Left cardiac atrium (tissue), 4 donors: ENCODE measurements around the gene UCHL3. TPM values are rescaled to one million over a fixed set of nuclear protein-coding genes. Genes with fewer than 3 reads are reported as not detected.

Experiments
- ATAC-seq, 2 donors: fragments of 200-7000 bp; cut with Tn5 transposase; one replicate each; pipeline ENCODE4 v1.9.1; 2020; ENCODE audit warnings: mild to moderate bottlenecking in 2 of 2, moderate library complexity in 2 of 2
- DNase-seq: peaks from one replicate; pipeline ENCODE4 v3.0.0-alpha.2; 2020
- intact Hi-C, 2 donors: fragments of 100-400 bp; cut with DNase I; formaldehyde crosslinking; loops; one replicate each; pipeline versions ENCODE4 v1.14.1 to v1.15.1; 2022 to 2023
- long read RNA-seq: library from polyadenylated mRNA; unstranded; transcript quantifications from one replicate; pipeline ENCODE4 v2.0.0, GENCODE V29; 2021
- total RNA-seq, 2 donors: library from RNA; stranded (reverse); fragmentation: NEBNext Ultra II Directional; extraction: Animal tissue kit (Norgen Biotek cat#: 25700); gene quantifications; one replicate each; pipeline ENCODE4 v1.2.1, GENCODE V29; 2021
- donor health status: DM: no; HTN: yes; CAD: no.
- donor health status: DM: no; HTN: yes; CAD: no; lungs with severe emphysema.
- donor health status: DM: yes; HTN: yes; CAD: no.
- donor health status: Dilated cardiomyopathy.

The UCHL3 gene
- 10 to 100 TPM; 21.5 to 26.1 TPM for total RNA-seq
- long read RNA-seq, partial matches to known transcripts = 1 of 1 reads
- long read RNA-seq, other reads (novel, unspliced or antisense) = 0 of 1 reads

- ATAC-seq (peak; percentile 96 to 97), DNase-seq (peak; percentile 97)
- intact Hi-C loops = no loop called here
Measured at GRCh38 chr13:75549262-75550158, at the start of gene UCHL3. Gene UCHL3, plus strand, starts transcription at chr13:75549791. Its CDS starts 30 bp downstream, at chr13:75549821.

GRCh38 chr13:75505327-75505726 lies 44.3 kb upstream of the UCHL3 start:
- intact Hi-C loops = no loop called here
- no peak for DNase-seq
- peak in 1 of 2 donors; percentile 42 for ATAC-seq

- intact Hi-C loops = no loop called here
- no peak for DNase-seq
- ATAC-seq = no peak
Measured at GRCh38 chr13:75506018-75506417, 43.6 kb upstream of the UCHL3 start.

- intact Hi-C loops = no loop called here
- ATAC-seq = peak in 1 of 2 donors; percentile 30
- DNase-seq = no peak
Measured at GRCh38 chr13:75507027-75508001, 42.3 kb upstream of the UCHL3 start.

GRCh38 chr13:75508002-75508548 lies 41.5 kb upstream of the UCHL3 start:
- no peak for ATAC-seq
- no peak for DNase-seq
- intact Hi-C loops = no loop called here

- ATAC-seq = no peak
- intact Hi-C loops = no loop called here
- no peak for DNase-seq
Measured at GRCh38 chr13:75511051-75511625, 38.5 kb upstream of the UCHL3 start.

GRCh38 chr13:75512253-75512652 lies 37.3 kb upstream of the UCHL3 start:
- intact Hi-C loops = no loop called here
- peak; percentile 27 to 40 for ATAC-seq
- DNase-seq = no peak

GRCh38 chr13:75513271-75513670 lies 36.3 kb upstream of the UCHL3 start:
- DNase-seq = no peak
- intact Hi-C loops = no loop called here
- no peak for ATAC-seq

- DNase-seq (no peak), ATAC-seq (no peak)
- intact Hi-C loops = no loop called here
Measured at GRCh38 chr13:75514080-75514995, 35.3 kb upstream of the UCHL3 start.

GRCh38 chr13:75518439-75519088 lies 31.0 kb upstream of the UCHL3 start:
- intact Hi-C loops = no loop called here
- DNase-seq (no peak), ATAC-seq (no peak)

GRCh38 chr13:75521956-75522355 lies 27.6 kb upstream of the UCHL3 start:
- no peak for ATAC-seq
- intact Hi-C loops = no loop called here
- no peak for DNase-seq

GRCh38 chr13:75530549-75530961 lies 19.0 kb upstream of the UCHL3 start:
- intact Hi-C loops = no loop called here
- no peak for ATAC-seq
- DNase-seq = no peak

- DNase-seq = no peak
- intact Hi-C loops = no loop called here
- ATAC-seq = no peak
Measured at GRCh38 chr13:75533861-75534260, 15.7 kb upstream of the UCHL3 start.

- intact Hi-C loops = loop anchor here in 1 of 2 donors (5.0 kb wide), 2 partner anchors 50 to 165 kb away; no protein-coding TSS in a partner anchor
- ATAC-seq = peak; percentile 97 to 99
- peak; percentile 86 for DNase-seq
Measured at GRCh38 chr13:75537401-75538365, 11.9 kb upstream of the UCHL3 start, which contains the start of gene COMMD6. Gene COMMD6, minus strand, starts transcription at chr13:75537841. Its CDS starts 36 bp downstream, at chr13:75537805.

- ATAC-seq = no peak
- intact Hi-C loops = no loop called here
- DNase-seq = no peak
Measured at GRCh38 chr13:75541287-75541686, 8.3 kb upstream of the UCHL3 start.

GRCh38 chr13:75541961-75542360 lies 7.6 kb upstream of the UCHL3 start:
- DNase-seq (no peak), ATAC-seq (no peak)
- intact Hi-C loops = no loop called here
